D341Med (cell line): ENCODE data around the gene FZD4.
"Not testable (repeated sequence)": the region's sequence is repeated elsewhere in the genome, so short reads cannot be mapped to it uniquely, and the experiment has no call there.

Experiments
- DNase-seq: peaks from one replicate; pipeline ENCODE4 v3.0.0; 2012; ENCODE audit warnings: low spot score

FZD4 gene

GRCh38 chr11:86938203-86938899 lies 16.8 kb downstream of the FZD4 start:
- DNase-seq: no peak

GRCh38 chr11:86937193-86937806 lies 17.9 kb downstream of the FZD4 start:
- DNase-seq: not testable (repeated sequence)

- no peak for DNase-seq
Measured at GRCh38 chr11:86934926-86935579, 20.1 kb downstream of the FZD4 start.

- no peak for DNase-seq
Measured at GRCh38 chr11:86934582-86934900, 20.7 kb downstream of the FZD4 start.

- DNase-seq: no peak
Measured at GRCh38 chr11:86933891-86934581, 21.2 kb downstream of the FZD4 start.

GRCh38 chr11:86932924-86933875 lies 22.0 kb downstream of the FZD4 start:
- DNase-seq: no peak

GRCh38 chr11:86932259-86932585 lies 23.0 kb downstream of the FZD4 start:
- DNase-seq: no peak

- no peak for DNase-seq
Measured at GRCh38 chr11:86931548-86932258, 23.5 kb downstream of the FZD4 start.

- no peak for DNase-seq
Measured at GRCh38 chr11:86930957-86931547, 24.1 kb downstream of the FZD4 start.

- DNase-seq: no peak
Measured at GRCh38 chr11:86926975-86927374, 28.2 kb downstream of the FZD4 start.

- DNase-seq: no peak
Measured at GRCh38 chr11:86923999-86924766, 31.0 kb downstream of the FZD4 start.

GRCh38 chr11:86922225-86922624 lies 33.0 kb downstream of the FZD4 start:
- DNase-seq: no peak

GRCh38 chr11:86919557-86920210 lies 35.5 kb downstream of the FZD4 start:
- DNase-seq: peak; percentile 55

GRCh38 chr11:86918973-86919372 lies 36.2 kb downstream of the FZD4 start:
- DNase-seq: no peak

- no peak for DNase-seq
Measured at GRCh38 chr11:86918496-86918895, 36.7 kb downstream of the FZD4 start.

GRCh38 chr11:86917589-86917988 lies 37.6 kb downstream of the FZD4 start:
- DNase-seq: no peak

GRCh38 chr11:86916330-86916729 lies 38.9 kb downstream of the FZD4 start:
- no peak for DNase-seq

GRCh38 chr11:86915850-86916249 lies 39.3 kb downstream of the FZD4 start:
- DNase-seq: not testable (repeated sequence)

- no peak for DNase-seq
Measured at GRCh38 chr11:86914865-86915519, 40.2 kb downstream of the FZD4 start.
